B cell (primary cell): ENCODE measurements around the gene DNM2. TPM values are rescaled to one million over a fixed set of nuclear protein-coding genes. Genes with fewer than 3 reads are reported as not detected.

Experiments
- ATAC-seq: fragments of 200-7000 bp; cut with Tn5 transposase; one replicate; pipeline ENCODE4 v1.10.0; 2021; ENCODE audit warnings: low read depth, mild to moderate bottlenecking, moderate number of reproducible peaks, moderate library complexity
- CTCF ChIA-PET: fragments of 350-600 bp; sonication (Branson Sonifier 250); formaldehyde crosslinking; loops from one replicate; lab custom pipeline; 2021; ENCODE audit warnings: antibody characterized with exemption, inconsistent platforms; lab: Charles Lee
- POLR2A ChIA-PET: fragments of 350-600 bp; sonication (Branson Sonifier 250); formaldehyde crosslinking; loops from one replicate; lab custom pipeline; 2021; ENCODE audit warnings: antibody characterized with exemption; lab: Charles Lee
- DNase-seq: peaks from one replicate; pipeline ENCODE4 v3.0.0; 2013
- H2AFZ ChIP-seq: 2 replicates; pipeline ENCODE4 v1.6.1; 2012; ENCODE audit warnings: mild to moderate bottlenecking, low read depth, low read length; ENCODE audit not compliant: insufficient read depth, poor library complexity, severe bottlenecking
- H3K27ac ChIP-seq, 2 donors: 1 replicate in 1 of 2; 2 replicates in 1 of 2; pipeline ENCODE4 v1.5.1; 2012 to 2013; ENCODE audit warnings: low read length in 2 of 2, mild to moderate bottlenecking in 2 of 2, moderate library complexity in 1 of 2
- H3K27me3 ChIP-seq, 4 experiments: fragments of 200-600 bp in 1 of 4; sonication (generic) in 1 of 4; replicated peaks in 1 of 4; 1 replicate in 2 of 4; 2 replicates in 2 of 4; pipeline versions ENCODE4 v1.6.1 to v1.7.0; 2013 to 2016; ENCODE audit warnings: low read length in 3 of 4, mild to moderate bottlenecking in 2 of 4, mixed read lengths in 1 of 4, moderate library complexity in 1 of 4; ENCODE audit not compliant: insufficient read depth in 4 of 4, control insufficient read depth in 3 of 4; ENCODE audit errors: control extremely low read depth in 1 of 4
- H3K36me3 ChIP-seq, 2 experiments: replicated peaks in 1 of 2; 1 replicate in 1 of 2; 2 replicates in 1 of 2; pipeline versions ENCODE4 v1.6.1 to v1.7.1; 2013; ENCODE audit warnings: low read length in 1 of 2; ENCODE audit not compliant: insufficient read depth in 2 of 2, control insufficient read depth in 1 of 2; ENCODE audit errors: control extremely low read depth in 1 of 2, extremely low read depth in 1 of 2
- H3K4me1 ChIP-seq, 2 donors: fragments of 200-600 bp in 1 of 2; sonication (generic) in 1 of 2; 1 replicate in 1 of 2; 2 replicates in 1 of 2; pipeline versions ENCODE4 v1.5.1 to v1.6.1; 2013 to 2017; ENCODE audit warnings: low read length in 2 of 2; ENCODE audit not compliant: control insufficient read depth in 2 of 2, insufficient read depth in 2 of 2
- H3K4me2 ChIP-seq: replicated peaks from 2 replicates; pipeline ENCODE3; 2012; ENCODE audit warnings: mild to moderate bottlenecking, low read depth, low read length; ENCODE audit not compliant: poor library complexity, severe bottlenecking
- H3K4me3 ChIP-seq, 5 experiments: fragments of 200-600 bp in 1 of 5; sonication (generic) in 1 of 5; 1 replicate in 3 of 5; 2 replicates in 2 of 5; pipeline versions ENCODE4 v1.5.1 to v1.7.0; 2011 to 2016; ENCODE audit warnings: low read length in 4 of 5, mild to moderate bottlenecking in 4 of 5, low read depth in 2 of 5, control low read depth in 1 of 5, moderate library complexity in 1 of 5; ENCODE audit not compliant: insufficient read depth in 1 of 5; ENCODE audit errors: control extremely low read depth in 1 of 5, extremely low read depth in 1 of 5
- H3K79me2 ChIP-seq: fragments of 200-600 bp; sonication (generic); one replicate; pipeline ENCODE4 v1.6.0; 2016; ENCODE audit warnings: low read length; ENCODE audit not compliant: control insufficient read depth, insufficient read depth
- H3K9ac ChIP-seq: fragments of 200-600 bp; sonication (generic); 2 replicates; pipeline ENCODE4 v1.6.1; 2017; ENCODE audit warnings: mild to moderate bottlenecking, low read length, moderate library complexity
- H3K9me3 ChIP-seq, 3 donors: one replicate each; pipeline versions ENCODE4 v1.6.1 to v1.7.1; 2013; ENCODE audit warnings: low read length in 2 of 3; ENCODE audit not compliant: control insufficient read depth in 2 of 3, insufficient read depth in 1 of 3; ENCODE audit errors: control extremely low read depth in 1 of 3
- H4K20me1 ChIP-seq: 2 replicates; pipeline ENCODE4 v1.6.0; 2012; ENCODE audit warnings: mild to moderate bottlenecking, low read length; ENCODE audit not compliant: insufficient read depth, control insufficient read depth, poor library complexity, severe bottlenecking
- H3K27ac Mint-ChIP-seq: one replicate; pipeline ENCODE4 v1.8.0; 2021; ENCODE audit warnings: mixed read lengths
- H3K27me3 Mint-ChIP-seq: one replicate; pipeline ENCODE4 v1.8.0; 2021; ENCODE audit warnings: mixed read lengths
- H3K4me1 Mint-ChIP-seq: one replicate; pipeline ENCODE4 v1.8.0; 2021; ENCODE audit warnings: mixed read lengths
- H3K4me3 Mint-ChIP-seq: one replicate; pipeline ENCODE4 v1.8.0; 2021; ENCODE audit warnings: mixed read lengths
- H3K9me3 Mint-ChIP-seq: one replicate; pipeline ENCODE4 v1.8.0; 2022; ENCODE audit warnings: mixed read lengths; ENCODE audit not compliant: insufficient read depth
- CTCF ChIP-seq: fragments of 200-600 bp; IDR thresholded peaks from one replicate; pipeline ENCODE4 v1.8.0; 2022; ENCODE audit warnings: antibody characterized with exemption, mild to moderate bottlenecking
- EZH2 ChIP-seq: IDR thresholded peaks from 2 replicates; pipeline ENCODE4 v1.6.1; 2012; ENCODE audit warnings: borderline replicate concordance, low read depth, mild to moderate bottlenecking, moderate library complexity, low read length; ENCODE audit not compliant: insufficient read depth, poor library complexity, severe bottlenecking
- WGBS: methylation state at CpG from one replicate; pipeline ENCODE4 v1.1.5; 2013; ENCODE audit warnings: missing lambda C conversion rate; ENCODE audit not compliant: insufficient coverage; 5-methylcytosine and 5-hydroxymethylcytosine counted together
- intact Hi-C: fragments of 100-400 bp; cut with micrococcal nuclease; formaldehyde crosslinking; loops from one replicate; pipeline ENCODE4 v1.10.0; 2022
- polyA plus RNA-seq: library from polyadenylated mRNA; depleted of rRNA; stranded (reverse); fragments of >200 nt; gene quantifications from 2 replicates; pipeline ENCODE4 v1.2.3, GENCODE V29; 2012
- total RNA-seq, 2 donors: library from RNA; stranded (reverse); fragments of 120-200 nt in 1 of 2; gene quantifications; 1 replicate in 1 of 2; 2 replicates in 1 of 2; pipeline versions ENCODE4 v1.2.3 to v1.2.4, GENCODE V29; 2013 to 2022

The DNM2 gene
- total and polyA plus RNA-seq, 2 donors (not counting 1 experiment from before 2014, with no cell fraction given) = 163 to 353 TPM

GRCh38 chr19:10729411-10729810, 11.5 kb downstream of the DNM2 start:
- peaks cover 70% of the 10 kb centered on the region for H4K20me1 ChIP-seq
- H3K36me3 ChIP-seq = peaks cover 6 to 16% of the 10 kb centered on the region in 2 experiments
- peak overlapping the region; percentile 16 for H3K4me3 Mint-ChIP-seq
- H3K4me2 ChIP-seq = peak overlapping the region; percentile 62
- H3K79me2 ChIP-seq = peaks cover 100% of the 10 kb centered on the region
- DNase-seq (no peak), ATAC-seq (no peak)
- POLR2A ChIA-PET = no interaction called here
- intact Hi-C loops = no loop called here
- no peaks in the 10 kb centered on the region for H3K9me3 ChIP-seq
- H3K9ac ChIP-seq = no peak overlapping the region
- peak overlapping the region in 1 of 2 donors; percentile 4 for H3K27ac ChIP-seq
- H3K27ac Mint-ChIP-seq = peak overlapping the region; percentile 73
- CTCF ChIA-PET = interaction anchor here (1.2 kb wide), 1 partner anchor 48 kb away, joined by 4 read pairs; no protein-coding TSS in a partner anchor
- 98% methylated on average over 14 of the region's 14 CpGs for WGBS
- H3K4me3 ChIP-seq = no peak overlapping the region
- TF ChIP-seq CTCF (no peak), EZH2 (no peak)
- H3K9me3 Mint-ChIP-seq = no peaks in the 10 kb centered on the region
- no peaks in the 10 kb centered on the region for H3K27me3 ChIP-seq
- H3K4me1 Mint-ChIP-seq = peaks cover 55% of the 10 kb centered on the region
- no peak overlapping the region for H2AFZ ChIP-seq
- peaks cover 39 to 52% of the 10 kb centered on the region in 2 donors for H3K4me1 ChIP-seq
- H3K27me3 Mint-ChIP-seq = no peaks in the 10 kb centered on the region

- peak overlapping the region; percentile 62 for H3K4me2 ChIP-seq
- peak; percentile 23 for ATAC-seq
- Mint-ChIP-seq H3K9me3 (no peaks in the 10 kb centered on the region), H3K27me3 (no peaks in the 10 kb centered on the region), H3K4me1 (peaks cover 52% of the 10 kb centered on the region), H3K27ac (peak overlapping the region; percentile 85), H3K4me3 (peak overlapping the region; percentile 84)
- no peaks in the 10 kb centered on the region for H3K27me3 ChIP-seq
- H3K9me3 ChIP-seq = no peaks in the 10 kb centered on the region
- DNase-seq = peak; percentile 48
- ChIA-PET CTCF (interaction anchor here (0.6 to 3.3 kb wide), 7 partner anchors 13 to 227 kb away, joined by 3 to 12 read pairs (median 6); partner anchors contain the start of gene DNM2), POLR2A (interaction anchor here (0.6 to 1.6 kb wide), 5 partner anchors 13 to 236 kb away, joined by 3 to 18 read pairs (median 5); partner anchors contain the start of genes DNM2 and QTRT1)
- peaks cover 39 to 60% of the 10 kb centered on the region in 2 donors for H3K4me1 ChIP-seq
- H3K36me3 ChIP-seq = peaks cover 6 to 18% of the 10 kb centered on the region in 2 experiments
- no peak overlapping the region for H3K4me3 ChIP-seq
- no peak for TF ChIP-seq CTCF
- TF ChIP-seq EZH2 = no peak
- peaks cover 100% of the 10 kb centered on the region for H3K79me2 ChIP-seq
- H2AFZ ChIP-seq = no peak overlapping the region
- 70% methylated on average over 9 of the region's 12 CpGs for WGBS
- peak overlapping the region; percentile 63 to 82 for H3K27ac ChIP-seq
- peak overlapping the region; percentile 9 for H3K9ac ChIP-seq
- peaks cover 64% of the 10 kb centered on the region for H4K20me1 ChIP-seq
- intact Hi-C loops = loop anchor here (1.0 kb wide), 4 partner anchors 14 to 46 kb away; partner anchors contain the start of gene QTRT1
Measured at GRCh38 chr19:10730932-10731331, 13.1 kb downstream of the DNM2 start.
